GM18907 (cell line): ENCODE measurements around the gene BTRC.

Experiments
- ATAC-seq: cut with Tn5 transposase; IDR thresholded peaks from one replicate; pipeline ENCODE4 v1.9.1; 2021; ENCODE audit warnings: mild to moderate bottlenecking, moderate library complexity; ENCODE audit not compliant: unreplicated experiment

BTRC gene

DNA sequence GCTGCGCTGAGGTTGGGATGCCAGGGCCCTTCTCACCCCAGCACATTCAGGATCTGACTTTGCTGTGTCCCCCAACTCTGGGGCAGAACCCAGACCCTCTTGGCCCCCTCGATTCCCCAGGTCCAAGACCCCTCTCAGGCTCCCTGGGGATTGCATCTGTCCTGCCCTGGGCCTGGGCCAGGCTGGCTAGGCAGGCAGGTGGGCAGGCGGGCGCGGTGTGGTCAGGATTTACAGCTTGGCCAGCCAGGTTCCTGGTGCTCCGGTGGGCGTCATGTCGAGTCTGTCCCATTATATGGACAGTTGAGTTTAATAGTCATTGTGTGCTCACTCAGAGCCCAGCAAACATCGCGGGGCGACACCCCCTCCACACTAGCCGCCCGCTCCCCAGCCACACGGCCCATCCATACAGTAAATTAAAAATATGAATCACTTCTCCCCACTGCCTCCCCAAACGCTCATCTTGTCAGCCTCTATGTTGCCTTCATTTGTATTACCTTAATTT lies 210.6 kb downstream of the BTRC start:
- ATAC-seq, result no peak

- ATAC-seq, result no peak
Observed at GRCh38 chr10:101565370-101565900, 211.5 kb downstream of the BTRC start.

DNA sequence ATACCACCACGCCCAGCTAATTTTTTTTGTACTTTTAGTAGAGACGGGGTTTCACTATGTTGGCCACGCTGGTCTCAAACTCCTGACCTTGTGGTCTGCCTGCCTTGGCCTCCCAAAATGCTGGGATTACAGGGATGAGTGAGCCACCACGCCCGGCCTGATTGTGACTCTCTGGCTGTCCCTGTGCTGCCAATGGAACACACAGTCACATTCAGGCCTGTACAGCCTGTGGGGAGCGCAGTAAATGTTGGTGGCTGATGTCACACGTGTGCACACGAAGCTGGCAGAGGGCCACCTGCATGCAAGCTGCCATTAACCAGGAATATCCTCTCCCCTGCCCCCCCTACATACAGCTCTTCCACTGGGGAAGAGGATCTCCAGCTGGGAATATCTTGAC lies 212.0 kb downstream of the BTRC start:
- ATAC-seq, result no peak

- no peak for ATAC-seq
Observed at GRCh38 chr10:101566333-101567164, 212.6 kb downstream of the BTRC start.

GRCh38 chr10:101567165-101568006 lies 213.4 kb downstream of the BTRC start:
- ATAC-seq, result no peak

- ATAC-seq, result no peak
Observed at GRCh38 chr10:101568054-101568745, 214.2 kb downstream of the BTRC start.

DNA sequence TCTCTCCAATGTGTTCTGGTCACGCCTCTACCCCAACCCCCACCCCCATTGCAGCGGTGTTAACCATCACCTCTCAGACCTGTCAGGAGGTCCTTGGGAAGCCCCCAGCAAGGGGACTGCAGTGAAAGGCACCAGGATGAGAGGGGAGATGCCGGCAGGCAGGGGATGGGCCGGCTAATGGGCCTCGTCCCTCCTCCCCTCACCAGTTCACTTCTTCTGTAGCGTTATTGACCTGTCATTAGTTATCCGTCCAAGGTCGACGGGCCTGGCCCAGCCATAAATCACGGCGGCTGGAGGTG lies 215.3 kb downstream of the BTRC start:
- no peak for ATAC-seq

DNA sequence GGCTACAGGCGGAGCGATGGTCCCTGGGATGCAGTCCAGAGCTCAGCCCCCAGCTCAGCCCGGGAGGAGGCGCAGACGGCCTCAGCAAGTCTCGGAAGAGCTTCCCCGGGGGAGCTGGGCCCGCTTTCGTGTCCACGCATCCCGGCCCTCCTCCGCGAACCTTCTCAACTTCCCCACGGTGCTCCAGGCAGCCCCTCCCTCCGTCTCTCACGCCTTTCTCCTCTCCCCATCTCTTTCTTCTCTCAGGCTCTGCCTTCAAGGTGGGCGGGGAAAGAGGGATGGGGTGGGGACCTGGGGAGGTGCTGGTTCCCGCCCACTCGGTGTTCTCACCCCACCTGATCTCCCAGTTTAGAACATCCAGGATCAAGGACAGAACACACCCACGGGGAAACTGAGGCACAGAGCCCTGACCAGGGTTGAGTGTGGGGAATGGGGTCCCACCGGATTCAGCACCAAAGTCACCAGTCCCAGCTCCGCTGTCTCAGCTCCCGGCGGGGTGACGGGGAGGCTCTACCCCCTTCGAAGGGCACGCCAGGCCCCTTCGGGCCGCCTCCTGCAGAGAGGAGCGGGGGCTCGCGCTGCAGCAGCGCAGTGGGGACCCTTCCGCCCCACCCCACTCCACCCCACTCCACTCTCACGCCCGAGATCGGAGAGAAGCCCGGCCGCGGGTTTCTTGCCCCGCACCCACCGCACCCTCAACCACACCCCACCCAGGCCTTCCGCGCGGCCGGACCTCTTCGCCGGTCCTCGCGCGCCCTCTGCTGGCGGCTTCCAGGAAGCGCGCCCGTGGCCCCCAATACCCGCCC lies 215.9 kb downstream of the BTRC start:
- peak; percentile 64 for ATAC-seq

GRCh38 chr10:101570428-101571270 lies 216.7 kb downstream of the BTRC start:
- peak; percentile 23 for ATAC-seq

DNA sequence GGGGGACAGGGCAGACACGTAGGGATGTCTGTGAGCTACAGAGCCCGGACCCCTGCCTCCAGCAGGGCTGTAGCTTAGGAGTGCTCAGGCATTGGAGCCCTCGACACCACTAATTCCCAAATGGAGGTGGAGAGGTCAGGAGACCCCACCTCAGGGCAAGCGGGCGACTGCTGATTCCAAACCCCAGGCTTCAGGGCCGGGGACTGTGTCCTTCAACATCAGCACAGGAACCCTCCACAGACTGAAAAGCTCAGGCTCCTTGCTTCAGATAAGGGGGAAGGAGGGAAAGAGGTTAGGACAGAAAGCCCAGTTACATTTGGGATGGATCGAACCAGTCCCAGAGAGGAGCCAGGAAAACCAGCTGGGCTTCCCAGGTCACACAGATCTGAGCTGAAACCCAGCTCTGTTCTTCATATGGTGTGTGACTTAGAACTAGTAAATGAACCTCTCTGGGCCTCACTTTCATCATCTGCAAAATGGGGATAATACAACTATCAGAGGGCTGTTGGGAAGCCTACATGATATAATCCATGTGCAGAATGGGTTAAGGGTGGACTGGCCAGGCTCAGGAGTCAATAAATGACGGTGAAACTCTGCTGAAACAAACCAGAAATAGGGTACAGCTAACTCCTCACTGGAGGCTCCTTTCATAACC lies 217.4 kb downstream of the BTRC start:
- ATAC-seq, result no peak

- ATAC-seq, result no peak
Observed at GRCh38 chr10:101572126-101572525, 218.2 kb downstream of the BTRC start.

DNA sequence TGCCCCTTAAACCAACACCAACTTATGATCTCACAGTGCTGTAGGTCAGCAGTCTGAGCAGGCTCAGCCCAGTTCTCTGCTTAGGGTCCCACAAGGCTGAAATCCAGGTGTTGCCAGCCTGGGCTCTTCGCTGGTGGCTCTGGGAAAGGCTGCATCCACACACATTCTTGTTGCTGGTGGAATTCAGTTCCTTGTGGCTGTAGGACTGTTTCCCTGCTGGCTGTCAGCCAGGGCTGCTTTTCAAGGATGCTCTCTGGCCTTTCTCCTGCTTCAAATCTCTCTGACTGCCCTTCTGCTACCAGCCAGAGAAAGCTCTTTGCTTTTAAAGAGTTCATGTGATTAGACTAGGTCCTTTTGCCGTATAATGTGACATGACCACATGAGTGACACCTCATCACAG lies 218.8 kb downstream of the BTRC start:
- ATAC-seq, result no peak

GRCh38 chr10:101573885-101574753 lies 220.2 kb downstream of the BTRC start:
- ATAC-seq, result no peak

DNA sequence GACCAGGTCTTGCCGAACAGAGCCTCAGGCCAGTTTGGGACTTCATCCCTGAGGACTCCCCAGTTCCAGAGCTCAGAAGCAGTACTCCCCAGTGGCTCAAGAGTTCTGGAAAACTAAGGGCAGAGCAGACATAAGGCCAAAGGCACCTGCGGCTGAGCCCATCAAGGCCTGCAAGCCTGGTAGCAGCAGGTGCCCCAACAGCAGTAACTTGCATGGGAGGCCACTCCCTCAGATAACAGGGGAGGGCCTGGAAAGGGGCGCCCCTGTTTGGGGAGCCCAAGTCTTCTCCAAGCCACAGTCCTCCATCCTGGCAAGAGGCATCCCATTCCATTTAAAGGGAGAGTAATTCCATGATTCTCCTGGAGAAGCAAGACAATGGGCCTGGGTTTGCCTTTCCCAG lies 221.1 kb downstream of the BTRC start:
- no peak for ATAC-seq

GRCh38 chr10:101575580-101576210 lies 221.7 kb downstream of the BTRC start:
- ATAC-seq, result no peak

GRCh38 chr10:101576211-101576863 lies 222.4 kb downstream of the BTRC start:
- no peak for ATAC-seq
